GM21447 (cell line): Measurements from ENCODE around the gene SH3BGR.

Experiments
- ATAC-seq: cut with Tn5 transposase; IDR thresholded peaks from one replicate; pipeline ENCODE4 v1.9.1; 2021; ENCODE audit not compliant: unreplicated experiment

SH3BGR gene

DNA sequence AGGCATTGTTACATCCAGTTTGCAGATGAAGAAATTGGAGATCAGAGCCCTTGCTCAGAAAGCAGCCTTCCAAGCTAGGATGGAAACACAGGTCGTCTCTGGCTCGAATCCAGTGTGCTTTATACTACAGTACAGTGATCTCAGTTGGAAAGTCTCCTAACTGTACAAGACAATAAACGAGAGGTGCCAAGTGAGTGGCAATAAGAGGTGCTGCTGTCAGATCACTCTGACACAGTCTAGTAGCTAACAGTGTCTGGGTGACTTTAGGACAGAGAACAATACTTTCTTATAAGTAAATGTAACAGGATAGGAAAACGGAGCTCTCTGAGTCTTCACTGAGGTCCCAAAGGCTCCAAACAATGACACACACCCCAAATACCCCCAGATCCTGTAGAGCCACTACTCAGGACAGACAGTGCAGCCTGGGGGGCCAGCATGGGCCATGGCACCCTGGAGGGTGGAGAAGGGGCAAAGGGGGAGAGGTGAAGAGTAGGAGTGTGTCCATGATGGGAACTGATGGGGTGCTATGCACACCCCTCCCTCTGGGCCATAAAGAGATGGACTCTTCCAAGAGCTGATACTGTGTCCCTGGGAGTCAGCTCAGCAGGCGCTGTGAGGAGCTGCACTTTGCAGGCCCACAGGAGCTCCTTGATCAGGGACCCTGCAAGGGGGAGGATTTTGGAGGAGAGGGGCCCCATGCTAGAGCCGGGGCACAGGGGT lies 3.3 kb downstream of the SH3BGR start:
- no peak for ATAC-seq

DNA sequence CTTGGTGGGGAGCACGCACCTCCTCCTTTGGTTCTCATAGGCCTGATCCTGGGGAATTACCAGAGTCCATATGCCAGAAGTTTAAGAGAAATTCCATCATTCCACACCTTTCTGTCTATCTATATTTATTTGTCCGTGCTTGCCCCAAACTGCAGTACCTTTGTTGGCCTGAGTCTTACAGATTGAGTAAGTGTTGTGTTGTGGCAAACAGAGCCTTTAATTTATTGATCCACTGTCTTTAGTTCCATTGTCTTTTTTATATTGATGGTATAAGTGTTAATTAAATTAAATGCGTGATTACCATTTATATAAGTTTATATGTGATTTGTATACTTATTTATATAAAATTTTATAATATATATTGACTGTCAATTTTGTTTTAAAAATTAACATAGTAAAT lies 4.9 kb downstream of the SH3BGR start:
- no peak for ATAC-seq

DNA sequence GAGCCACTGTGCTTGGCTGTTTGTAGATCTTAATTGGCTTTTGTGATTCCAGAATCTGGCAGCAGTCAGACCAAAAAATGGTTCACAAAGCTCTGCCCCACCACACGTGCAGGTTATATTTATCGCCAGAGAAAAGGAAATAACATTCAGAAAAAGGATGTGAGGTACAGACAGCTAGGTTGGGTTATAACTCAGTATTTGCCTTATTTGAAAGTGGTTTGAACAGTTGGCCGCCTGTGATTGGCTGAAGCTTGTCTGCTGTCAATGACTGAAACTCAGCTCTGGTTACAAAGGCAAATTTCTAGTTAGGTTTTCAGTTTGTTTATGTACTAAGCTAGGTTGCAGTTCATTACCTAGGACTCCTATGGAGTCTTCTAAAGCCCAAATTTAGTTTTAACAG lies 9.6 kb downstream of the SH3BGR start:
- no peak for ATAC-seq

DNA sequence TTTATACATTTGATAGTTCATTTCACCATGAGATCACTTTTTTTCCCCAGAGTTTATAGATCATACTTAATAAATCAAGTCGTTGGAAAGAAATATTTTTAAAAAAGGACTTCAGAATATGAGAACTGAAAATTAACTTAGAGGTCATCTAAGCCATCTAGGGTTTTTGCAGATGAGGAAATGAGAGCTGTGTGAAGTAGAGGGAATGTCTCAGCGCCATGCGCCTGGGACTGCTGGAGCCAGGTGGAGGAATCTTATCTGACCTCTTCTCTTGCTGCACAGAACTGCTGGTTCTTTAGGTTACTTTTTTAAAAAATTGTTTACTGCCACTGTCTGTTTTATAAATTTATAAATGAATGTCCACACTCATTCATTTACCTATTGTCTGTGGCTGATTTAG lies 11.5 kb downstream of the SH3BGR start:
- no peak for ATAC-seq

- no peak for ATAC-seq
Observed at GRCh38 chr21:39466584-39466983, 14.8 kb downstream of the SH3BGR start.

DNA sequence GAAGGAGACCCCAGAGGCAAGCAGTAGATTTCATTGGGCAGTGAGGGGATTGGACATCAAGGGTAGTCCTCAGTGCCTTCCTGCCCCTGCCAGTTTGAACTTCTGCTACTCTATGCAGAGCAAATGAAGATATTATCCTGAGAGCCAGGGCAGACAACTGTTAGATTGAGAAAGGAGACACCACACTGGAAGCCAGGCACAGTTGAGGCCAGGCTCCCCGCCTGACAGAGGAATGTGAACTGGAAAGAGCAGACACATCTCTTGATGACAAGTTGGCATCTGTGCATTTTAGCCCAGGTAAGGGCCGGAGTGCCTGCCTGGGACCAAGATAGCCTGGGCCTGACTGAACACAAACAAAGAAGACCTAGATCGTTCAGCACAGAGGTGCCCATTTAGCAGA lies 16.0 kb downstream of the SH3BGR start:
- ATAC-seq: no peak

DNA sequence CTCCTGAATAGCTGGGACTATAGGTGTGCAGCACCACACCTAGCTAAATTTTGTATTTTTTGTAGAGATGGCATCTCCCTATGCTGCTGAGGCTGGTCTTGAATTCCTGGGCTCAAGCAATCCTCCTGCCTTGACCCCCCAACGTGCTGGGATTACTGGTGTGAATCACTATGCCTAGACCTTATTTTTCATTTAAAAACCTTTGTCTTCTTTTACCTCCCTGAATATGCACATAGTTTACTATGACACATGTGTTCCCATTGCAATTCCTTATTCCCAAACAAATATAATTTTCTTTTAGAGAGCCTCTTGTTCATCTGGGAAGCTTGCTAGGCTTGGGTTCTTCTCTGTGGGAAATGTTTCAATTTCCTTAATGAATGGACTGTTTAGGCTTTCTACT lies 16.8 kb downstream of the SH3BGR start:
- no peak for ATAC-seq

GRCh38 chr21:39471598-39471997 lies 19.8 kb downstream of the SH3BGR start:
- ATAC-seq: no peak

- no peak for ATAC-seq
Observed at GRCh38 chr21:39472786-39473185, 21.0 kb downstream of the SH3BGR start.

- ATAC-seq: no peak
Observed at GRCh38 chr21:39474611-39475010, 22.8 kb downstream of the SH3BGR start.

DNA sequence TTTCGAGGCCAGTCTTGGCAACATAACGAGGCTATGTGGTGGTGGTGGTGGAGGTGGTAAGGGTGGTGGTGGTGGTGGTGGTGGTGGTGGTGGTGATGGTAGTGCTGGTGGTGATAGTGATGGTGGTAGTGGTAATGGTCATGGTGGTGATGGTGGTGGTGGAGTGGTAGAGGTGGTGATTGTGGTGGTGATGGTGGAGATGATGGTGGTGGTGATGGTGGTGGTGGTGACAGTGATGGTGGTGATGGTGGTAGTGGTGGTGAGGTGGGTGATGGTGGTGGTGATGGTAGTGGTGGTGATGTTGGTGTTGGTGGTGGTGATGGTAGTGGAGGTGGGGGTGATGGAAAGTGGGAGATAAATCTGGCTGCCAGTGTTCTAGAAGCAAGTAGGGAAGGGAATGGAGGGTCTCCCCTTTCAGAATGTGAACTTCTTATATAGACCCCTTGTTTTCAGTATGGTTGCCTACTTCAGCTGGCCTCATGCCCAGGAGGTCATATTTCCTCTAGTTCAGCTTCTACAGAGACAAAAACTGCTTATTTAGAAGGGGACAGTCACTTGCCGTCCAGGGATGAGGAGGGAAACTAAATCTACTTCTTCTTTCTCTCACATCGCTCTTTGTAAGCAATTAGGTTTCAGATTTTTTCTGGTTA lies 27.5 kb downstream of the SH3BGR start:
- no peak for ATAC-seq

DNA sequence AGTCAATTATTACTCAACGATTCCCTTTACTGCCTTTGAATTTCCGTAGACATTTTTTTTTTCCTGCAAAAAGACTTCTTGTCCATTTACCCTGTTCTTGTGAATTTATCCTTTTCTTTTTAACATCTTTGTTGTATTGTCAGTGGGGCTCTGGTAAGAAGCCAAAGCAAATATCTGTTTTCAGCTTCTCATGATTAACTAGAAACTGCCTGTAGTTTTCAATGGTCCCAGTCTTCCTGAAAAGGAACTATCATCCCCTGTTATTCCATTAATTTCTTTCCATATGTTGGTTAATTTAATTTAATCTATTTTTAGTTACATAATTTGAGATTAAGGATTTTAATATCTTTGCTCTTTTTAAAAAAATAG lies 28.0 kb downstream of the SH3BGR start:
- no peak for ATAC-seq

GRCh38 chr21:39480271-39480670 lies 28.5 kb downstream of the SH3BGR start:
- ATAC-seq: no peak

DNA sequence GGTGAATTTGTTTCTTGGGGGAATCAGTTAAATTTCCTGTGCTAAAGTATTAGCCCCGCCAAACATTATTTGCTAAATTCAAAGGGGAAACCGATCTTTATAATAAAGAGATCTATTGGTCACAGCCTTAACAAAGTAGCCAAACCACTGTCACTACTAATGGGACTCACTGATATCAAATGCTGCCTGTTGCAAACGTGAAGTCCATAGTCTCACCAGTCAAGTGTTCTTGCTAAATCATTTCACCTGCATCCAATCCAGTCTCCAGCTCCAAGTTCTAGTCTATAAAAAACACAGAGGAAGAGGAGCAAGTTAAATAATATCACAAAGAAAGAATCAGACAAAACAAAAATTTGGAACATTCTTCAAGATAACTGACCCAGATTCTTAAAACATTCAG lies 30.1 kb downstream of the SH3BGR start:
- ATAC-seq: no peak

DNA sequence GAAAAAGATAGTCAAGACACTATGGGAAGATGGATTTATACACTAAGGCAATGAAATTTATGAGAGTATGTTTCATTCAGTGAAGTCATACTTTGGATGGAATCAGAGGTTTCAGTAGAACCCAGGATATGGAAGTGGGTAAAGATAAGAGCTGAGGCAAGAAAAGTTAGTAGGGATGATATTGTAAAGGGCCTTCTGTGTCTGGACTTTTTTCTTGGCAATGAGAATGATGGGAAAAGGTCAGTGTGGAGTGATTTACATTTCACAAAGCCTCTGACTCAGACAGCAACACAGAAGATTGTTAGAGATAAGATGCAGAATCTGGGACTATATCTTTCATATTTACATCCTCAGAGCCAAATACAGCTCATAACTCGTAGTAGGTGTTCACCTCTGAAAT lies 32.1 kb downstream of the SH3BGR start:
- ATAC-seq: no peak

DNA sequence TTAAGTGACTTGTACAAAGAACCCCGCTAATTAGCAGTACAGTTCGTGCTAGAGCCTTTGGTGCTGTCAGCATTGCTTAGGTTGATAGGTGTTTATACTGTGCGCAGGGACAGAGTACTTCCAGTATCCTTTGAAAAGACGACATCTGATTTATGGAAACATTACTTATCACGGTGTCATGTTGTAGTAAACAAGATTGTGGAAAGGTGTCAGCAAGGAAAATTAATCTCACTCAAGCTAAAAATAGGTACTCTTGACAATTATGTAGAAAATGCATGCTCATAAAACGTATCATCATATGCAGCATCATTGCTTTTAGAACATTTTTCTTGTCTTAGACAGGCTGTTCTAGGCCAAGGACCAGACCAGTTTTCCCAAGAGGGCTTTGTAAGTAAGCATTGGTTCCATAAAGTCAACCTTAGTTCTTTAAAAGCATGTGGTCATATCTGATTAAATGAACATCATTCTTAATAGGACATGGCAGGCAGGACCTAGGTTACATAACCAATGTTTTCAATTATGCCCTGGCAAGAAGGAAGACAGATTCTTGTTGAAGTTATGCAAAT lies 33.0 kb downstream of the SH3BGR start:
- no peak for ATAC-seq

- no peak for ATAC-seq
Observed at GRCh38 chr21:39489380-39489924, 37.7 kb downstream of the SH3BGR start.

GRCh38 chr21:39499156-39499555 lies 47.4 kb downstream of the SH3BGR start:
- no peak for ATAC-seq

GRCh38 chr21:39502631-39503030 lies 50.9 kb downstream of the SH3BGR start:
- ATAC-seq: no peak

DNA sequence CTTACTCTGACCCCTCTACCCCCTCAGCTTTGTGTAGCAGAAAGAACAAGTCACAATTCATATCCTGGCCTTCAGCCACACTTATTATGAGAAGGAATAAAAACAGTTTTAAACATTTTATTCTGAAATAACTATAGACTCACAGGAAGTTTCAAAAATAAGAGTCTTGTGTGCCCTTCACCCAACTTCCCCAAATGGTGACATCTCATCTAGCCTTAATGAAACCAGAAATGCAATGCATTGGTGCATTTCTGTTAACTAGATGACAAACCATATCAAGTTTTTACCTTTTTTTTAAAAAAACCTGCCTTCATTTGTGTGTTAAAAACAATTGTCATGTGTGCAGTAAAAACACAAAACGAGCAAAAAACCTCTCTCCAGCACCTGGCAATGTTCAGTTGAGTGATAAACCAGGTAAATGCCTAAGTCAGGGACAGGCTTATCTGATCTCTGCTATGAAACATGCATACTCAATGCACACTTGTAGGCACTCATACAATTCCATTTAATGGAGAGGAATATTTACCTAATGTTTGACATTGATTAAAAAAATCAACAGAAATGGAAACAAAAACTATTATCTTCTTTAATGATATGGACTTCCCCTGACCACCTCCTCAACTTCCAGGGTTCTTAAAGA lies 51.5 kb downstream of the SH3BGR start:
- no peak for ATAC-seq

DNA sequence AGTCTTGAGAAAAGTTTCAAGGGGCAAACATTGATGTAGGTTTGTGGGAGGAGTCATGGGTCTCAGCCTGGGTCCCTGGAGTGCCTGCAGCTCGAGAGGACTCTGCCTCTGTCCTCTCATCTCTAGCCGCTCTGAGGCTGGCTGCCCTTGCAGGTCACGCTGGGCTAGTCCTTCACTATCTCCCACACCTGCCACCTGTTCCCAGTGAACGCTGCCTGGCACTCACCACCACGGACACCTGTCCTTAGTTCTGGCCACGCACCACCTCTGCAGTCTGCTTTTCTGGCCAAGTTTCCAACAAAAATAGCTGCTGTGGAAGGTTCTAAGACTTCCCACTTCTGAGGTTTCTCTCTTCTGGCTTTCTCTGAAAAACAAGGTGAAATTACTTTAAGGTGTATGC lies 52.5 kb downstream of the SH3BGR start:
- no peak for ATAC-seq

DNA sequence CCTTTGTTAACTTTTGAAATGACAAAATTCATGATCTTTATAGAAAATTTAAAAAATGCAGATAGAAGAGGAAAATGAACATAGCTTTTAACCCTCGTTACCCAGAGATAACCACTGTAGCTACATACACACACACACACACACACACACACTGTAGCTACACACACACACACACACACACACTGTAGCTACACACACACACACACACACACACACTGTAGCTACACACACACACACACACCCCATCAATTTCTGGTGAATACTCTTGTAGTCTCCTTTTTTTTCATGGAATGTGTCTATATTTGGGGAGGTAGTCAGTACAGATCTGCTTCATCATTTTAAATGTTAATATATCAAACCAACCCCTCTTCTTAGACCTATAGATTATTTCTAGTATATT lies 58.5 kb downstream of the SH3BGR start:
- ATAC-seq: no peak
